ENCODE results near the gene RPH3AL.
"Not testable (repeated sequence)": the region's sequence is repeated elsewhere in the genome, so short reads cannot be mapped to it uniquely, and the experiment has no call there.

Gene RPH3AL

GRCh38 chr17:260944-261343, 91.7 kb downstream of the RPH3AL start:
- no peak for DNase-seq (ENCODE audit: low spot score)

GRCh38 chr17:260031-260791, 92.4 kb downstream of the RPH3AL start:
- DNase-seq (ENCODE audit: low spot score), result no peak

GRCh38 chr17:259341-259976, 93.1 kb downstream of the RPH3AL start:
- no peak for DNase-seq (ENCODE audit: low spot score)

GRCh38 chr17:258906-259305, 93.7 kb downstream of the RPH3AL start:
- DNase-seq (ENCODE audit: low spot score), result no peak

- no peak for DNase-seq (ENCODE audit: low spot score)
Observed at GRCh38 chr17:258045-258734, 94.4 kb downstream of the RPH3AL start.

GRCh38 chr17:253091-253846, 99.3 kb downstream of the RPH3AL start:
- no peak for DNase-seq (ENCODE audit: low spot score)

GRCh38 chr17:252456-252855, 100.2 kb downstream of the RPH3AL start:
- no peak for DNase-seq (ENCODE audit: low spot score)

GRCh38 chr17:251531-251930, 101.1 kb downstream of the RPH3AL start:
- no peak for DNase-seq (ENCODE audit: low spot score)

- DNase-seq (ENCODE audit: low spot score), result no peak
Observed at GRCh38 chr17:250487-251300, 101.9 kb downstream of the RPH3AL start.

- no peak for DNase-seq (ENCODE audit: low spot score)
Observed at GRCh38 chr17:249236-249993, 103.2 kb downstream of the RPH3AL start.

- no peak for DNase-seq (ENCODE audit: low spot score)
Observed at GRCh38 chr17:248337-249235, 104.0 kb downstream of the RPH3AL start.

- no peak for DNase-seq (ENCODE audit: low spot score)
Observed at GRCh38 chr17:247767-248166, 104.8 kb downstream of the RPH3AL start.

GRCh38 chr17:246851-247421, 105.7 kb downstream of the RPH3AL start:
- no peak for DNase-seq (ENCODE audit: low spot score)

GRCh38 chr17:246226-246625, 106.4 kb downstream of the RPH3AL start:
- DNase-seq (ENCODE audit: low spot score), result no peak

GRCh38 chr17:245611-246010, 107.0 kb downstream of the RPH3AL start:
- DNase-seq (ENCODE audit: low spot score), result no peak

- no peak for DNase-seq (ENCODE audit: low spot score)
Observed at GRCh38 chr17:245020-245419, 107.6 kb downstream of the RPH3AL start.

GRCh38 chr17:243924-244323, 108.7 kb downstream of the RPH3AL start:
- DNase-seq (ENCODE audit: low spot score), result not testable (repeated sequence)

- DNase-seq (ENCODE audit: low spot score), result no peak
Observed at GRCh38 chr17:238964-239259, 113.7 kb downstream of the RPH3AL start.

All from SK-N-DZ (cell line).